Right atrium auricular region (tissue), 2 donors: ENCODE results near the gene DDX24. TPM values are rescaled to one million over a fixed set of nuclear protein-coding genes. Genes with fewer than 3 reads are reported as not detected.

Experiments used
- DNase-seq: peaks from one replicate; pipeline ENCODE4 v3.0.0-alpha.2; 2019; ENCODE audit warnings: low spot score
- H3K27ac ChIP-seq, 2 donors: fragments of 200-600 bp; sonication (generic); 1 replicate in 1 of 2; 2 replicates in 1 of 2; pipeline ENCODE4 v1.5.1; 2016 to 2019
- H3K27me3 ChIP-seq, 2 donors: fragments of 200-600 bp; sonication (generic); one replicate each; pipeline versions ENCODE4 v1.5.1 to v1.6.0; 2017 to 2019
- H3K36me3 ChIP-seq: fragments of 200-600 bp; sonication (generic); one replicate; pipeline ENCODE4 v1.5.1; 2016
- H3K4me1 ChIP-seq, 2 donors: fragments of 200-600 bp; sonication (generic); one replicate each; pipeline versions ENCODE4 v1.5.1 to v1.6.0; 2017 to 2019
- H3K4me3 ChIP-seq, 2 donors: fragments of 200-600 bp; sonication (generic); 1 replicate in 1 of 2; 2 replicates in 1 of 2; pipeline ENCODE4 v1.5.1; 2017 to 2019; ENCODE audit warnings: mild to moderate bottlenecking in 1 of 2, moderate library complexity in 1 of 2
- H3K9me3 ChIP-seq, 2 donors: fragments of 200-600 bp; sonication (generic); one replicate each; pipeline ENCODE4 v1.5.1; 2019
- CTCF ChIP-seq, 2 donors: fragments of 200-600 bp; sonication (generic); IDR thresholded peaks; one replicate each; pipeline ENCODE4 v1.5.1; 2019; ENCODE audit warnings: antibody characterized with exemption in 2 of 2
- total RNA-seq, 2 donors: library from RNA; depleted of rRNA; stranded (reverse); fragments of >200 nt; gene quantifications; one replicate each; pipeline ENCODE4 v1.1.0, GENCODE V29; 2016

Gene DDX24
- total RNA-seq, 2 donors from 2014 or later = 166 to 178 TPM

DNA sequence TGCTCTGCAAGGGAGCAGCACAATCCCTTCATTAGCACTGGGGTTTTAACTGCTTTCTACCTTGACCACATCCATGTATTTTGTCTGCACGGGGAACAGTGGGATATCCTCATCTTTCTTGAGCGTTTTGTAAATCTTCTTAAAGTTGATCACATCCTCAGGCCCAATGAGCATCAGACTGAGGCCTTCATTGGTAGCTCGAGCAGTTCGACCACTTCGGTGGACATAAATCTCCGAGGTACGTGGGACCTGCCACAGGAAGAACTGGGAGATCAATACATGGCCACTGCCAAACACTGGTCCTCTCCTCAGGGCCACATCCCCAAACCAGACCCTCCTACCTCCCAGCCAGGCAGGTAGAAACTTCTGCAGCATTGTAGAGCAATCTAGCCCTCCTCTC, 26.1 kb downstream of the DDX24 start:
- DNase-seq = peak; percentile 40
- H3K27ac ChIP-seq = no peak overlapping the region
- H3K4me3 ChIP-seq = no peak overlapping the region
- H3K9me3 ChIP-seq = no peaks in the 10 kb centered on the region
- H3K36me3 ChIP-seq = peaks cover 99% of the 10 kb centered on the region
- no peak for TF ChIP-seq CTCF (IDR thresholded peaks at IDR 0.05)
- H3K4me1 ChIP-seq = peaks cover 0 to 23% of the 10 kb centered on the region in 2 donors
- H3K27me3 ChIP-seq = no peaks in the 10 kb centered on the region

- Histone ChIP-seq H3K27ac (no peak overlapping the region), H3K27me3 (no peaks in the 10 kb centered on the region), H3K4me1 (peaks cover 0 to 24% of the 10 kb centered on the region in 2 donors), H3K4me3 (no peak overlapping the region), H3K9me3 (no peaks in the 10 kb centered on the region), H3K36me3 (peaks cover 99% of the 10 kb centered on the region)
- no peak for TF ChIP-seq CTCF (IDR thresholded peaks at IDR 0.05)
- peak; percentile 34 for DNase-seq
These were observed 26.6 kb downstream of the DDX24 start for GRCh38 chr14:94054401-94054800.

DNA sequence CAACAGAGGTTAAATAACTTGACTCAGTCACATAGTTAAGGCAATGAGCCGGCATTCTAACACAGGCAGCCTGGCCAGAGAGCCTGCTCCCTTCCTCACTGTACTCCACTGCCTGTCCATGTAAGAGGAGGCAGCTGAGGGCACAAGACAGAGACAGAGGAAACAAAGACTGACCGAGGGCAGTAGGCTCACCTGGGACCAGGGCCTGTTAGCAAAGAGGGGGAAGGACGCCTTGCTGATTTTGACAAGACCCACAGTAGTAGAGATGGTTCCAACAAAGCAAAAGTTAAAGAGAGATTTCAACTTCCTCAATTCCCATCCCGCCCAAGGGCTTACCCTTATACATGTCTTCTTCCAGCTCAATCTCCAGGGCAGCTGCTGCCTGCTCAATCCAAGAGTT, 28.3 kb downstream of the DDX24 start:
- Histone ChIP-seq H3K4me1 (peaks cover 0 to 34% of the 10 kb centered on the region in 2 donors), H3K36me3 (peaks cover 99% of the 10 kb centered on the region), H3K9me3 (no peaks in the 10 kb centered on the region), H3K27me3 (no peaks in the 10 kb centered on the region), H3K27ac (no peak overlapping the region), H3K4me3 (no peak overlapping the region)
- TF ChIP-seq CTCF (IDR thresholded peaks at IDR 0.05) = no peak
- DNase-seq = peak; percentile 21

- H3K4me1 ChIP-seq = peaks cover 0 to 31% of the 10 kb centered on the region in 2 donors
These were observed 28.8 kb downstream of the DDX24 start for GRCh38 chr14:94052199-94052598.

DNA sequence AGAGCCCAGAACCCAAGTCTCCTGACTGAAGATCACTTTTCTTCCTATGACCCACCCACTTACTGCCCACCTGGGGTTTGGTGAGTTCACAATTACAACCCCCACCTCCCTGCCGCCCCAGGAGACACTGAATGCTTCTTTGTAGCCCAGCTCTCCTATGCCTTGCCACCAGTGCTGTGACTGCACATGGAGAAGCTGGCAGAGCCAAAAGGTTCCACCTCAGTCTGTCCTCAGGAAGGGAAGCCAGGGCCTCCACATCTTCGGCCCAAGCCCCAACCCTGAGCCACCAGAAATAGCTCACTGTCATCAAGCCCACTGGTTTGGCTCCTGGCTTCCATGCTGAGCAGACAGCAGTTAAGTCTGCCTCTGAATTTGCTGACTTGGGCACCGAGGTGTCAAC, 29.2 kb downstream of the DDX24 start:
- TF ChIP-seq CTCF (IDR thresholded peaks at IDR 0.05) = no peak
- H3K4me3 ChIP-seq = no peak overlapping the region
- no peaks in the 10 kb centered on the region for H3K9me3 ChIP-seq
- peaks cover 99% of the 10 kb centered on the region for H3K36me3 ChIP-seq
- peak overlapping the region; percentile 45 to 54 for H3K27ac ChIP-seq
- H3K27me3 ChIP-seq = no peaks in the 10 kb centered on the region
- peak; percentile 57 for DNase-seq
- H3K4me1 ChIP-seq = peaks cover 0 to 30% of the 10 kb centered on the region in 2 donors

More at GRCh38 chr14:94052199-94052598, 28.8 kb downstream of the DDX24 start:
- TF ChIP-seq CTCF (IDR thresholded peaks at IDR 0.05) = no peak
- Histone ChIP-seq H3K4me3 (no peak overlapping the region), H3K36me3 (peaks cover 99% of the 10 kb centered on the region), H3K27ac (peak overlapping the region; percentile 45 to 54), H3K9me3 (no peaks in the 10 kb centered on the region), H3K27me3 (no peaks in the 10 kb centered on the region)
- DNase-seq = no peak

- Histone ChIP-seq H3K4me3 (no peak overlapping the region), H3K4me1 (peaks cover 0 to 30% of the 10 kb centered on the region in 2 donors), H3K27ac (peak overlapping the region; percentile 45 to 54), H3K9me3 (no peaks in the 10 kb centered on the region), H3K36me3 (peaks cover 99% of the 10 kb centered on the region), H3K27me3 (no peaks in the 10 kb centered on the region)
- peak; percentile 59 for DNase-seq
- TF ChIP-seq CTCF (IDR thresholded peaks at IDR 0.05) = peak in 1 of 2 donors; percentile 60
These were observed 29.9 kb downstream of the DDX24 start for GRCh38 chr14:94051115-94051514.
